ENCODE measurements around the gene FLG2. TPM values are rescaled to one million over a fixed set of nuclear protein-coding genes. Genes with fewer than 3 reads are reported as not detected.
"Not testable (repeated sequence)": the region's sequence is repeated elsewhere in the genome, so short reads cannot be mapped to it uniquely, and the experiment has no call there.

The FLG2 gene
- polyA plus RNA-seq, 1 donor from 2014 or later, result not detected

GRCh38 chr1:152312169-152312568 is 47.6 kb downstream of the FLG2 start:
- H3K4me2 ChIP-seq (ENCODE audit: low read length); H3F3A ChIP-seq (ENCODE audit: insufficient read depth, low read length, poor library complexity, severe bottlenecking); H2AFZ ChIP-seq (ENCODE audit: low read depth, low read length); H4K20me1 ChIP-seq (ENCODE audit: insufficient read depth); H3K9me2 ChIP-seq (ENCODE audit: insufficient read depth, low read length); H3K27me3 ChIP-seq (ENCODE audit: insufficient read depth, low read depth, low read length); H3K36me3 ChIP-seq (ENCODE audit: insufficient read depth, low read length); H3K4me3 ChIP-seq (ENCODE audit: low read length); H3K9ac ChIP-seq (ENCODE audit: low read length); H3K27ac ChIP-seq (ENCODE audit: low read length); H3K79me2 ChIP-seq (replicated peaks; ENCODE audit: insufficient read depth, low read length): not testable (repeated sequence)
- peaks cover 10% of the 10 kb centered on the region for H3K9me3 ChIP-seq (ENCODE audit: low read length)

GRCh38 chr1:152309955-152310354 is 49.9 kb downstream of the FLG2 start:
- Histone ChIP-seq H2AFZ (ENCODE audit: low read depth, low read length) (no peak overlapping the region), H3K27me3 (ENCODE audit: insufficient read depth, low read depth, low read length) (no peaks in the 10 kb centered on the region), H3K4me2 (ENCODE audit: low read length) (no peak overlapping the region), H3K9ac (ENCODE audit: low read length) (no peak overlapping the region), H3K27ac (ENCODE audit: low read length) (no peak overlapping the region), H4K20me1 (ENCODE audit: insufficient read depth) (no peaks in the 10 kb centered on the region), H3K9me2 (ENCODE audit: insufficient read depth, low read length) (no peaks in the 10 kb centered on the region), H3F3A (ENCODE audit: insufficient read depth, low read length, poor library complexity, severe bottlenecking) (no peaks in the 10 kb centered on the region), H3K9me3 (ENCODE audit: low read length) (peaks cover 10% of the 10 kb centered on the region), H3K4me3 (ENCODE audit: low read length) (no peak overlapping the region), H3K79me2 (replicated peaks; ENCODE audit: insufficient read depth, low read length) (no peaks in the 10 kb centered on the region), H3K36me3 (ENCODE audit: insufficient read depth, low read length) (no peaks in the 10 kb centered on the region)
- TF ChIP-seq EZH2 (IDR thresholded peaks at IDR 0.05; ENCODE audit: borderline replicate concordance, insufficient read depth, low read length, poor library complexity, severe bottlenecking) (no peak), EP300 (conservative IDR thresholded peaks at IDR 0.05; ENCODE audit: poor library complexity, severe bottlenecking) (no peak), CTCF (IDR thresholded peaks at IDR 0.05; ENCODE audit: poor library complexity, severe bottlenecking) (no peak), TAF1 (IDR thresholded peaks at IDR 0.05; ENCODE audit: low read depth) (no peak), POLR2AphosphoS5 (IDR thresholded peaks at IDR 0.05) (no peak), SMC3 (conservative IDR thresholded peaks at IDR 0.05; ENCODE audit: poor library complexity) (no peak), MXI1 (conservative IDR thresholded peaks at IDR 0.05; ENCODE audit: poor library complexity, severe bottlenecking) (no peak), REST (IDR thresholded peaks at IDR 0.05; ENCODE audit: borderline replicate concordance) (no peak), RAD21 (conservative IDR thresholded peaks at IDR 0.05) (no peak)

- H2AFZ ChIP-seq (ENCODE audit: low read depth, low read length); H4K20me1 ChIP-seq (ENCODE audit: insufficient read depth); H3K36me3 ChIP-seq (ENCODE audit: insufficient read depth, low read length); H3K9me2 ChIP-seq (ENCODE audit: insufficient read depth, low read length); H3K9ac ChIP-seq (ENCODE audit: low read length); H3K4me2 ChIP-seq (ENCODE audit: low read length); H3F3A ChIP-seq (ENCODE audit: insufficient read depth, low read length, poor library complexity, severe bottlenecking); H3K79me2 ChIP-seq (replicated peaks; ENCODE audit: insufficient read depth, low read length); H3K27ac ChIP-seq (ENCODE audit: low read length); H3K27me3 ChIP-seq (ENCODE audit: insufficient read depth, low read depth, low read length); H3K4me3 ChIP-seq (ENCODE audit: low read length): not testable (repeated sequence)
- H3K9me3 ChIP-seq (ENCODE audit: low read length), result peaks cover 10% of the 10 kb centered on the region
Measured at GRCh38 chr1:152309320-152309901, 50.4 kb downstream of the FLG2 start.

- H2AFZ ChIP-seq (ENCODE audit: low read depth, low read length); H3K9ac ChIP-seq (ENCODE audit: low read length); H4K20me1 ChIP-seq (ENCODE audit: insufficient read depth); H3F3A ChIP-seq (ENCODE audit: insufficient read depth, low read length, poor library complexity, severe bottlenecking); H3K36me3 ChIP-seq (ENCODE audit: insufficient read depth, low read length); H3K79me2 ChIP-seq (replicated peaks; ENCODE audit: insufficient read depth, low read length); H3K27ac ChIP-seq (ENCODE audit: low read length); H3K9me2 ChIP-seq (ENCODE audit: insufficient read depth, low read length); H3K4me2 ChIP-seq (ENCODE audit: low read length); H3K4me3 ChIP-seq (ENCODE audit: low read length); H3K27me3 ChIP-seq (ENCODE audit: insufficient read depth, low read depth, low read length); H3K9me3 ChIP-seq (ENCODE audit: low read length): not testable (repeated sequence)
Measured at GRCh38 chr1:152308758-152309157, 51.0 kb downstream of the FLG2 start.

- H2AFZ ChIP-seq (ENCODE audit: low read depth, low read length); H3K9me2 ChIP-seq (ENCODE audit: insufficient read depth, low read length); H3K36me3 ChIP-seq (ENCODE audit: insufficient read depth, low read length); H3K4me3 ChIP-seq (ENCODE audit: low read length); H3K27ac ChIP-seq (ENCODE audit: low read length); H3K4me2 ChIP-seq (ENCODE audit: low read length); H4K20me1 ChIP-seq (ENCODE audit: insufficient read depth); H3F3A ChIP-seq (ENCODE audit: insufficient read depth, low read length, poor library complexity, severe bottlenecking); H3K27me3 ChIP-seq (ENCODE audit: insufficient read depth, low read depth, low read length); H3K79me2 ChIP-seq (replicated peaks; ENCODE audit: insufficient read depth, low read length); H3K9ac ChIP-seq (ENCODE audit: low read length); H3K9me3 ChIP-seq (ENCODE audit: low read length): not testable (repeated sequence)
Measured at GRCh38 chr1:152307970-152308369, 51.8 kb downstream of the FLG2 start.

Data from neural cell (in vitro differentiated cells).